HepG2 (cell line): ENCODE results near the gene SEPHS1. TPM values are rescaled to one million over a fixed set of nuclear protein-coding genes. Genes with fewer than 3 reads are reported as not detected.

Experiments used
- ATAC-seq: fragments of 200-7000 bp; cut with Tn5 transposase; 3 replicates; pipeline ENCODE4 v1.9.1; 2020; ENCODE audit warnings: mild to moderate bottlenecking, moderate library complexity
- BruUV-seq: library from RNA; stranded (reverse); fragments of 400-500 nt; replicated peaks from 2 replicates; lab custom pipeline; 2021; lab: Mats Ljungman, UMichigan
- CTCF ChIA-PET: fragments of 300-600 bp; formaldehyde crosslinking; extraction: SDS; loops from one replicate; lab custom pipeline; 2021; ENCODE audit warnings: low total read pairs, inconsistent platforms, low intra/inter-chr PET ratio; lab: Yijun Ruan, JAX
- POLR2A ChIA-PET: fragments of 350-600 bp; sonication (Branson Sonifier 250); formaldehyde crosslinking; loops from one replicate; lab custom pipeline; 2020; ENCODE audit warnings: antibody characterized with exemption, inconsistent platforms; lab: Yijun Ruan, JAX
- DNase-seq: peaks from one replicate; pipeline ENCODE4 v3.0.0-alpha.2; 2015; ENCODE audit warnings: low spot score
- FAIRE-seq: peaks from 3 replicates; lab custom pipeline; 2011; peaks lifted over from hg19 to GRCh38; lab: Jason Lieb, UNC
- H2AFZ ChIP-seq: one replicate; pipeline ENCODE4 v1.6.1; 2011; ENCODE audit warnings: low read length, inconsistent platforms
- H3K27ac ChIP-seq: fragments of 300-600 bp; 3 replicates; pipeline ENCODE4 v1.8.0; 2011; ENCODE audit warnings: mixed run types, mild to moderate bottlenecking, mixed read lengths, low read length, inconsistent platforms; ENCODE audit not compliant: insufficient read depth; ENCODE audit errors: extremely low read length
- H3K27me3 ChIP-seq, 2 experiments: fragments of 200-600 bp in 1 of 2; 2 replicates in 1 of 2; 3 replicates in 1 of 2; pipeline versions ENCODE4 v1.6.0 to v1.8.0; 2011; ENCODE audit warnings: low read length in 2 of 2, mild to moderate bottlenecking in 2 of 2, moderate library complexity in 2 of 2, inconsistent platforms in 1 of 2; ENCODE audit not compliant: insufficient read depth in 2 of 2, control insufficient read depth in 1 of 2
- H3K36me3 ChIP-seq, 2 experiments: fragments of 200-600 bp in 1 of 2; replicated peaks in 1 of 2; 2 replicates in 1 of 2; 3 replicates in 1 of 2; pipeline versions ENCODE4 v1.5.1 to v1.8.0; 2011; ENCODE audit warnings: low read length in 2 of 2, inconsistent platforms in 1 of 2; ENCODE audit not compliant: insufficient read depth in 2 of 2, control insufficient read depth in 1 of 2
- H3K4me1 ChIP-seq: 2 replicates; pipeline ENCODE4 v1.5.1; 2012; ENCODE audit warnings: low read length, inconsistent platforms; ENCODE audit not compliant: insufficient read depth
- H3K4me2 ChIP-seq: 2 replicates; pipeline ENCODE4 v1.6.0; 2011; ENCODE audit warnings: low read depth, low read length, inconsistent platforms
- H3K4me3 ChIP-seq, 3 experiments: fragments of 200-600 bp in 1 of 3; sonication (generic), shearing (Covaris generic) in 1 of 3; replicated peaks in 1 of 3; 2 replicates each; pipeline ENCODE4 v1.5.1; 2011 to 2016; ENCODE audit warnings: low read length in 3 of 3, inconsistent platforms in 2 of 3, low read depth in 2 of 3, mild to moderate bottlenecking in 2 of 3, control low read depth in 1 of 3, mixed read lengths in 1 of 3; ENCODE audit not compliant: insufficient read depth in 1 of 3
- H3K79me2 ChIP-seq: one replicate; pipeline ENCODE4 v1.6.1; 2011; ENCODE audit warnings: low read length, inconsistent platforms; ENCODE audit not compliant: insufficient read depth
- H3K9ac ChIP-seq: 2 replicates; pipeline ENCODE4 v1.6.0; 2011; ENCODE audit warnings: mild to moderate bottlenecking, low read depth, low read length, inconsistent platforms; ENCODE audit not compliant: insufficient read depth
- H3K9me3 ChIP-seq: 2 replicates; pipeline ENCODE4 v1.5.1; 2012; ENCODE audit warnings: mild to moderate bottlenecking, low read length
- H4K20me1 ChIP-seq: 2 replicates; pipeline ENCODE4 v1.6.0; 2011; ENCODE audit warnings: inconsistent platforms, mild to moderate bottlenecking, low read length, moderate library complexity; ENCODE audit not compliant: insufficient read depth
- BCL6 ChIP-seq: IDR thresholded peaks from 2 replicates; pipeline ENCODE4 v1.6.1; 2016; ENCODE audit warnings: missing genetic modification reagents, missing compliant biosample characterization
- BORCS8-MEF2B ChIP-seq: sonication (generic); formaldehyde crosslinking; IDR thresholded peaks from 2 replicates; pipeline ENCODE4 v1.8.0; 2022; ENCODE audit warnings: mild to moderate bottlenecking, missing genetic modification reagents
- CBX2 ChIP-seq, 2 experiments: fragments of 200-600 bp in 1 of 2; sonication (generic); formaldehyde crosslinking in 1 of 2; IDR thresholded peaks; 2 replicates each; pipeline versions ENCODE4 v1.7.0 to v1.8.1; 2018 to 2022; ENCODE audit warnings: low read depth in 2 of 2, low read length in 1 of 2, mild to moderate bottlenecking in 1 of 2, missing genetic modification reagents in 1 of 2
- GRHL1 ChIP-seq: sonication (generic); formaldehyde crosslinking; conservative IDR thresholded peaks from 2 replicates; pipeline ENCODE4 v1.8.0; 2022; ENCODE audit warnings: missing genetic modification reagents
- GTF2F1 ChIP-seq: fragments of 150-350 bp; IDR thresholded peaks from 2 replicates; pipeline ENCODE4 v1.6.1; 2014; ENCODE audit warnings: low read length
- HMGA1 ChIP-seq: sonication (generic); formaldehyde crosslinking; conservative IDR thresholded peaks from 2 replicates; pipeline ENCODE4 v1.4.0; 2020; ENCODE audit warnings: missing genetic modification reagents
- LCORL ChIP-seq, 2 experiments: fragments of 450-650 bp in 1 of 2; sonication (generic) in 1 of 2; formaldehyde crosslinking in 1 of 2; IDR thresholded peaks; 2 replicates each; pipeline versions ENCODE4 v1.5.0 to v1.6.1; 2017 to 2020; ENCODE audit warnings: antibody characterized with exemption in 1 of 2, missing genetic modification reagents in 1 of 2
- MAF1 ChIP-seq: sonication (generic); formaldehyde crosslinking; IDR thresholded peaks from 2 replicates; pipeline ENCODE4 v1.5.0; 2020; ENCODE audit warnings: missing genetic modification reagents, borderline replicate concordance
- MAZ ChIP-seq, 2 experiments: sonication (generic) in 1 of 2; formaldehyde crosslinking in 1 of 2; IDR thresholded peaks; 2 replicates each; pipeline versions ENCODE4 v1.5.0 to v1.6.1; 2012 to 2020; ENCODE audit warnings: low read depth in 2 of 2, mild to moderate bottlenecking in 2 of 2, borderline replicate concordance in 1 of 2, improper control_type of control experiment in 1 of 2, low read length in 1 of 2, missing genetic modification reagents in 1 of 2, moderate library complexity in 1 of 2
- RFX1 ChIP-seq: fragments of 450-650 bp; IDR thresholded peaks from 2 replicates; pipeline ENCODE4 v1.6.1; 2017
- ZBTB7A ChIP-seq: sonication (generic); formaldehyde crosslinking; IDR thresholded peaks from 2 replicates; pipeline ENCODE4 v1.8.0; 2022; ENCODE audit warnings: mild to moderate bottlenecking, missing genetic modification reagents
- ZNF333 ChIP-seq: sonication (generic); formaldehyde crosslinking; IDR thresholded peaks from 2 replicates; pipeline ENCODE4 v1.4.0; 2020; ENCODE audit warnings: mild to moderate bottlenecking, missing genetic modification reagents, borderline replicate concordance
- ZNF543 ChIP-seq: sonication (generic); formaldehyde crosslinking; IDR thresholded peaks from 2 replicates; pipeline ENCODE4 v1.4.0; 2020; ENCODE audit warnings: mild to moderate bottlenecking, missing genetic modification reagents
- ZNF558 ChIP-seq: sonication (generic); formaldehyde crosslinking; IDR thresholded peaks from 2 replicates; pipeline ENCODE4 v1.9.0; 2022; ENCODE audit warnings: mild to moderate bottlenecking, missing genetic modification reagents, borderline replicate concordance
- ZNF576 ChIP-seq: sonication (generic); formaldehyde crosslinking; IDR thresholded peaks from 2 replicates; pipeline ENCODE4 v1.4.0; 2020; ENCODE audit warnings: mild to moderate bottlenecking, missing genetic modification reagents
- ZNF703 ChIP-seq: sonication (generic); formaldehyde crosslinking; IDR thresholded peaks from 2 replicates; pipeline ENCODE4 v1.5.1; 2020; ENCODE audit warnings: missing genetic modification reagents, mild to moderate bottlenecking, moderate library complexity, borderline replicate concordance
- ZNF776 ChIP-seq: sonication (generic); formaldehyde crosslinking; IDR thresholded peaks from 2 replicates; pipeline ENCODE4 v1.4.0; 2020; ENCODE audit warnings: mild to moderate bottlenecking, missing genetic modification reagents
- ZNF841 ChIP-seq: sonication (generic); formaldehyde crosslinking; IDR thresholded peaks from 2 replicates; pipeline ENCODE4 v1.8.1; 2023; ENCODE audit warnings: missing genetic modification reagents, borderline replicate concordance
- WGBS: methylation state at CpG from one replicate; pipeline ENCODE4 v1.1.6; 2017; ENCODE audit warnings: low lambda C conversion rate; 5-methylcytosine and 5-hydroxymethylcytosine counted together
- in situ Hi-C: cut with HindIII; loops from 2 replicates; pipeline ENCODE4 v1.10.0; 2017; ENCODE audit warnings: low pct_unique_long_range_greater_than_20kb; ENCODE audit not compliant: extremely low pct_ligation_motif_present
- intact Hi-C: fragments of 100-400 bp; cut with micrococcal nuclease; formaldehyde crosslinking; loops from one replicate; pipeline ENCODE4 v1.10.0; 2022; ENCODE audit not compliant: unreplicated experiment
- polyA plus RNA-seq, 8 experiments: library from polyadenylated mRNA; depleted of rRNA in 3 of 8; stranded (reverse) in 7 of 8; unstranded in 1 of 8; fragments of >200 nt; fragmentation: Illumina TruSeq in 4 of 8; extraction: Trizol in 4 of 8; gene quantifications; 2 replicates each; pipeline versions ENCODE4 v1.2.1 to v1.2.3, GENCODE V29; 2011 to 2016; ENCODE audit warnings: low read depth in 4 of 8, missing spikeins in 1 of 8, mixed read lengths in 1 of 8; ENCODE audit not compliant: insufficient read depth in 1 of 8
- total RNA-seq, 5 experiments: library from RNA; depleted of rRNA; stranded (reverse); fragments of >200 nt; fragmentation: Illumina TruSeq; extraction: Trizol; gene quantifications; 2 replicates each; pipeline ENCODE4 v1.2.3, GENCODE V29; 2016; ENCODE audit warnings: low read depth in 1 of 5
- TF ChIP-seq, protein P1 (sequence below): sonication (generic); formaldehyde crosslinking; IDR thresholded peaks from 2 replicates; pipeline ENCODE4 v1.5.1; 2020; ENCODE audit warnings: mild to moderate bottlenecking, missing genetic modification reagents, borderline replicate concordance

SEPHS1 gene
- total and polyA plus RNA-seq, 2 of the 13 experiments (the other 11 are each of a cell fraction or from before 2014, with no cell fraction given) = 57.8 to 61.5 TPM

DNA sequence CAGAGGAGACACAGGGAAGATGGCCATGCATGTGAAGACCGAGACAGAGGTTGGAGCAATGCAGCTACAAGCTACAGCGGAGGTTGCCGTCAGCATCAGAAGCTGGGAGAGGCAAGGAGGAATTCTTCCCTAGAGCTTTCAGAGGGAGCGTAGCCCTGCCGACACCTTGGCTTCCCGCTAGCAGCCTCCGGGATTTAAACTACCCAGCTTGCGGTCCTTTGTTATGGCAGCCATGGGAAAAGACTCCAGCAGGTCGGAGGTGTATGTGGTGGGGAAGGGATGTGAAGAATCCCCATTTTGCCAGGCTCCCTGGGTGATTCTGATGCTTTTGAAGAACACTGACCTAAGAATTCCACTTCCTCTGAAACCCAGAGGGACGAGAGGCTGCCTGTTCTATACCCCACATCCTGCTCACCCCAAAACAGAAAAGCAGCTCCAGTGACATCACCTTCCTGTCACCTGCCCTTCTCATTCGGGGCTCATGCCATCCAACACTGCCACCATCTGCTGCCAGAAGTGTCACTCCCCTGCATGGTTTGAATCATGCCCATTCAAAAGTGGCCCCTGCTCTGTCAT, 3.3 kb upstream of the SEPHS1 start:
- ATAC-seq (no peak), DNase-seq (no peak), FAIRE-seq (no peak)
- intact Hi-C loops = loop anchor here (5.0 kb wide), 1 partner anchor 144 kb away; no protein-coding TSS in a partner anchor
- H3K27me3 ChIP-seq = peaks cover 0 to 6% of the 10 kb centered on the region in 2 experiments; a peak in 2 of 5 replicates
- H3K4me2 ChIP-seq = no peak overlapping the region
- H3K4me3 ChIP-seq = no peak overlapping the region
- H4K20me1 ChIP-seq = no peaks in the 10 kb centered on the region
- BruUV-seq = no TSS peak
- no peaks in the 10 kb centered on the region for H3K36me3 ChIP-seq
- no peak overlapping the region for H3K9ac ChIP-seq
- peaks cover 31% of the 10 kb centered on the region for H3K4me1 ChIP-seq
- no peak overlapping the region for H2AFZ ChIP-seq
- no peak for TF ChIP-seq MAF1 (CRISPR knock-in tag)
- no peak for TF ChIP-seq BORCS8-MEF2B (CRISPR knock-in tag)
- TF ChIP-seq ZNF333 = no peak
- TF ChIP-seq ZNF558 (CRISPR knock-in tag) = no peak
- TF ChIP-seq ZNF776 = no peak
- no peak for TF ChIP-seq GTF2F1
- no peak for TF ChIP-seq HMGA1
- TF ChIP-seq, protein P1, sequence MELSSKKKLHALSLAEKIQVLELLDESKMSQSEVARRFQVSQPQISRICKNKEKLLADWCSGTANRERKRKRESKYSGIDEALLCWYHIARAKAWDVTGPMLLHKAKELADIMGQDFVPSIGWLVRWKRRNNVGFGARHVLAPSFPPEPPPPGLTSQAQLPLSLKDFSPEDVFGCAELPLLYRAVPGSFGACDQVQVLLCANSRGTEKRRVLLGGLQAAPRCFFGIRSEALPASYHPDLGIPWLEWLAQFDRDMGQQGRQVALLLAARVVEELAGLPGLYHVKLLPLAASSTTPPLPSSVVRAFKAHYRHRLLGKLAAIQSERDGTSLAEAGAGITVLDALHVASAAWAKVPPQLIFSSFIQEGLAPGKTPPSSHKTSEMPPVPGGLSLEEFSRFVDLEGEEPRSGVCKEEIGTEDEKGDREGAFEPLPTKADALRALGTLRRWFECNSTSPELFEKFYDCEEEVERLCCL (CRISPR knock-in tag) = no peak
- no peak for TF ChIP-seq ZNF841
- TF ChIP-seq LCORL (IDR thresholded peaks at IDR 0.05) = no peak
- TF ChIP-seq LCORL (CRISPR knock-in tag; IDR thresholded peaks at IDR 0.05) = no peak
- TF ChIP-seq ZNF703 (CRISPR knock-in tag) = no peak
- no peak for TF ChIP-seq GRHL1 (CRISPR knock-in tag)
- no peak for TF ChIP-seq ZNF543 (CRISPR knock-in tag)
- no peak for TF ChIP-seq ZBTB7A (CRISPR knock-in tag)
- no peak for TF ChIP-seq ZNF576 (CRISPR knock-in tag)
- TF ChIP-seq RFX1 = no peak
- TF ChIP-seq MAZ (IDR thresholded peaks at IDR 0.05; ENCODE audit: borderline replicate concordance, low read depth, low read length) = no peak
- no peak for TF ChIP-seq MAZ (CRISPR knock-in tag; IDR thresholded peaks at IDR 0.05; ENCODE audit: low read depth)
- TF ChIP-seq CBX2 (IDR thresholded peaks at IDR 0.05; ENCODE audit: low read depth, low read length) = no peak
- no peak for TF ChIP-seq CBX2 (CRISPR knock-in tag; IDR thresholded peaks at IDR 0.05; ENCODE audit: low read depth)
- no peak for TF ChIP-seq BCL6 (CRISPR knock-in tag)
- no peak overlapping the region for H3K27ac ChIP-seq
- ChIA-PET CTCF (interaction anchor here (2.0 kb wide), 1 partner anchor 80 kb away, joined by 6 read pairs; no protein-coding TSS in a partner anchor), POLR2A (no interaction called here)
- H3K9me3 ChIP-seq = no peaks in the 10 kb centered on the region
- in situ Hi-C loops = no loop called here
- WGBS = 73% methylated on average over 11 of the region's 11 CpGs
- peaks cover 6% of the 10 kb centered on the region for H3K79me2 ChIP-seq
